GM12891 (cell line): ENCODE data around the gene WDR1.

Experiments used
- PAX5 ChIP-seq: IDR thresholded peaks from 2 replicates; pipeline ENCODE4 v1.6.1; 2011; ENCODE audit warnings: low read length, moderate library complexity, mild to moderate bottlenecking; ENCODE audit not compliant: insufficient read depth, severe bottlenecking
- POLR2A ChIP-seq: IDR thresholded peaks from 2 replicates; pipeline ENCODE4 v1.6.1; 2011; ENCODE audit warnings: low read depth, low read length, control low read depth
- POLR2AphosphoS5 ChIP-seq: IDR thresholded peaks from 2 replicates; pipeline ENCODE4 v1.6.1; 2011; ENCODE audit warnings: low read depth, low read length, control low read depth
- POU2F2 ChIP-seq: IDR thresholded peaks from 2 replicates; pipeline ENCODE4 v1.6.1; 2011; ENCODE audit warnings: low read depth, mild to moderate bottlenecking, control low read depth, low read length, moderate library complexity
- SPI1 ChIP-seq: IDR thresholded peaks from 2 replicates; pipeline ENCODE4 v1.6.1; 2011; ENCODE audit warnings: low read depth, low read length, control low read depth
- TAF1 ChIP-seq: IDR thresholded peaks from 2 replicates; pipeline ENCODE4 v1.6.1; 2011; ENCODE audit warnings: low read depth, low read length, control low read depth

DNA sequence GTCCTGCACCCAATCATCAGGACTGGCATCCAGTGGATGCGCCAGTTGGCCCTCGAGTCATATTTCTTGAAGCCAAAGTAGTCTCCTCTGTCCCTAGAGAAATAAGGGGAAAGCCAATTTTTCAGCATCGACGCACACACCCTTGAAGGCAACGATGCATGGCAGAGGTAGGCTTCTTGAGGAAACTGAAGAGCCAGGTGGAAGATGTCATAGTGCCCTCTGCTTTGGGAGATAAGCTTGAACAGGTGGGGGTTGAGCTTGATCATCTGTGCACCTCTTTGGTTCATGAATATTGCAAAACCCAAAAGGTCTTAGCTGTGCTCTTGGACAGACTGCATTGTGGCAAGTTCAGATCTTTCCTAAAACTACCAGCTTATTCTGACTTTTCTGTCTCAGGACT, 34.6 kb upstream of the WDR1 start:
- no peak for TF ChIP-seq POLR2A
- TF ChIP-seq POLR2AphosphoS5: no peak
- TF ChIP-seq TAF1: no peak
- no peak for TF ChIP-seq POU2F2
- TF ChIP-seq SPI1: no peak
- TF ChIP-seq PAX5: peak; percentile 38
